ENCODE results near the gene NCBP2L. TPM values are rescaled to one million over a fixed set of nuclear protein-coding genes. Genes with fewer than 3 reads are reported as not detected.

The NCBP2L gene
- polyA plus RNA-seq, 3 donors = not detected

GRCh38 chrX:107773206-107773605 is 4.3 kb upstream of the NCBP2L start:
- no peak overlapping the region for H3K4me3 Mint-ChIP-seq
- no peak overlapping the region for H3K27ac Mint-ChIP-seq

GRCh38 chrX:107773906-107774435 is 3.6 kb upstream of the NCBP2L start:
- intact Hi-C loops (cut with micrococcal nuclease) = no loop called here
- H3K4me2 ChIP-seq (replicated peaks; ENCODE audit: extremely low read depth, low read length, poor library complexity, severe bottlenecking) = no peak overlapping the region
- H3K79me2 ChIP-seq (ENCODE audit: insufficient read depth, low read length) = no peaks in the 10 kb centered on the region
- H3K27ac ChIP-seq (ENCODE audit: low read depth in 1 of 2, low read length in 2 of 2) = no peak overlapping the region
- Mint-ChIP-seq H3K4me3 (peak overlapping the region in 1 of 2 donors; percentile 98), H3K9me3 (peaks cover 0 to 6% (median 0%) of the 10 kb centered on the region in 7 donors), H3K4me1 (peaks cover 17% of the 10 kb centered on the region), H3K36me3 (peaks cover 0 to 2% of the 10 kb centered on the region in 2 donors), H3K27me3 (ENCODE audit: low read depth in 3 of 3) (peaks cover 21 to 38% (median 33%) of the 10 kb centered on the region in 3 donors), H3K27ac (peak overlapping the region in 1 of 7 donors; percentile 78)
- no peaks in the 10 kb centered on the region for H3K36me3 ChIP-seq (replicated peaks in 1 of 2; ENCODE audit: control insufficient read depth in 1 of 2, insufficient read depth in 2 of 2, low read length in 2 of 2)
- DNase-seq = no peak
- no peaks in the 10 kb centered on the region for H4K20me1 ChIP-seq (ENCODE audit: insufficient read depth, low read length)
- H3K9ac ChIP-seq (ENCODE audit: insufficient read depth, low read length, poor library complexity, severe bottlenecking) = no peak overlapping the region
- no peak overlapping the region for H3K4me3 ChIP-seq (replicated peaks in 1 of 3; ENCODE audit: low read depth in 2 of 3, low read length in 3 of 3)
- peaks cover 19 to 23% of the 10 kb centered on the region in 2 donors for H3K4me1 ChIP-seq (ENCODE audit: control insufficient read depth in 1 of 2, insufficient read depth in 2 of 2, low read length in 2 of 2)
- H3K27me3 ChIP-seq (ENCODE audit: control insufficient read depth in 2 of 2, insufficient read depth in 2 of 2, low read length in 2 of 2) = peaks cover 12 to 32% of the 10 kb centered on the region in 2 donors
- peaks cover 0 to 7% of the 10 kb centered on the region in 2 donors for H3K9me3 ChIP-seq (replicated peaks in 1 of 2; ENCODE audit: control insufficient read depth in 1 of 2, insufficient read depth in 1 of 2, low read length in 2 of 2)
- TF ChIP-seq CTCF (IDR thresholded peaks at IDR 0.05) = no peak
- WGBS (ENCODE audit: insufficient coverage) = 96% methylated on average over 4 of the region's 9 CpGs
- no peak overlapping the region for H2AFZ ChIP-seq (ENCODE audit: insufficient read depth, low read depth, low read length, poor library complexity, severe bottlenecking)

More at GRCh38 chrX:107773206-107773605, 4.3 kb upstream of the NCBP2L start:
- Histone ChIP-seq H3K27me3 (ENCODE audit: control insufficient read depth in 2 of 2, insufficient read depth in 2 of 2, low read length in 2 of 2) (peaks cover 12 to 32% of the 10 kb centered on the region in 2 donors), H3K4me2 (replicated peaks; ENCODE audit: extremely low read depth, low read length, poor library complexity, severe bottlenecking) (no peak overlapping the region), H3K27ac (ENCODE audit: low read depth in 1 of 2, low read length in 2 of 2) (no peak overlapping the region), H3K4me1 (ENCODE audit: control insufficient read depth in 1 of 2, insufficient read depth in 2 of 2, low read length in 2 of 2) (peaks cover 19 to 23% of the 10 kb centered on the region in 2 donors), H3K79me2 (ENCODE audit: insufficient read depth, low read length) (no peaks in the 10 kb centered on the region), H3K9me3 (replicated peaks in 1 of 2; ENCODE audit: control insufficient read depth in 1 of 2, insufficient read depth in 1 of 2, low read length in 2 of 2) (peaks cover 0 to 7% of the 10 kb centered on the region in 2 donors), H4K20me1 (ENCODE audit: insufficient read depth, low read length) (no peaks in the 10 kb centered on the region), H3K4me3 (replicated peaks in 1 of 3; ENCODE audit: low read depth in 2 of 3, low read length in 3 of 3) (no peak overlapping the region), H2AFZ (ENCODE audit: insufficient read depth, low read depth, low read length, poor library complexity, severe bottlenecking) (no peak overlapping the region), H3K36me3 (replicated peaks in 1 of 2; ENCODE audit: control insufficient read depth in 1 of 2, insufficient read depth in 2 of 2, low read length in 2 of 2) (no peaks in the 10 kb centered on the region), H3K9ac (ENCODE audit: insufficient read depth, low read length, poor library complexity, severe bottlenecking) (no peak overlapping the region)
- peaks cover 0 to 6% (median 0%) of the 10 kb centered on the region in 7 donors for H3K9me3 Mint-ChIP-seq
- peaks cover 21 to 38% (median 33%) of the 10 kb centered on the region in 3 donors for H3K27me3 Mint-ChIP-seq (ENCODE audit: low read depth in 3 of 3)
- no peak for TF ChIP-seq CTCF (IDR thresholded peaks at IDR 0.05)
- intact Hi-C loops (cut with micrococcal nuclease) = no loop called here
- no peak for DNase-seq
- peaks cover 17% of the 10 kb centered on the region for H3K4me1 Mint-ChIP-seq
- H3K36me3 Mint-ChIP-seq = peaks cover 0 to 2% of the 10 kb centered on the region in 2 donors
- no CpG with 5 or more reads among the region's 8 CpGs for WGBS (ENCODE audit: insufficient coverage)

Measured in CD14-positive monocyte (primary cell).